ENCODE results near the gene RPL7L1. TPM values are rescaled to one million over a fixed set of nuclear protein-coding genes. Genes with fewer than 3 reads are reported as not detected.
"Not testable (repeated sequence)": the region's sequence is repeated elsewhere in the genome, so short reads cannot be mapped to it uniquely, and the experiment has no call there.

RPL7L1 gene
- total RNA-seq, 3 donors from 2014 or later = 47.4 to 61.4 (median 53.7) TPM

- DNase-seq (no peak), ATAC-seq (no peak)
- no peaks in the 10 kb centered on the region for H3K36me3 ChIP-seq (ENCODE audit: low read depth)
- peak overlapping the region; percentile 99 for H3K4me3 ChIP-seq
- H3K4me1 ChIP-seq (ENCODE audit: low read depth) = peaks cover 6% of the 10 kb centered on the region
- no peaks in the 10 kb centered on the region for H3K9me3 ChIP-seq
- intact Hi-C loops (cut with DNase I, micrococcal nuclease) = no loop called here
- TF ChIP-seq CTCF (IDR thresholded peaks at IDR 0.05) = no peak
These were observed 11.8 kb downstream of the RPL7L1 start for GRCh38 chr6:42891199-42891722.

- ATAC-seq; H3K4me1 ChIP-seq (ENCODE audit: low read depth); H3K36me3 ChIP-seq (ENCODE audit: low read depth); intact Hi-C loops (cut with DNase I, micrococcal nuclease); H3K9me3 ChIP-seq; DNase-seq; H3K4me3 ChIP-seq: not testable (repeated sequence)
These were observed 14.8 kb downstream of the RPL7L1 start for GRCh38 chr6:42894041-42894828.

GRCh38 chr6:42896178-42896719 lies 16.8 kb downstream of the RPL7L1 start:
- H3K9me3 ChIP-seq = no peaks in the 10 kb centered on the region
- peaks cover 4% of the 10 kb centered on the region for H3K4me1 ChIP-seq (ENCODE audit: low read depth)
- TF ChIP-seq CTCF (IDR thresholded peaks at IDR 0.05) = no peak
- no peak overlapping the region for H3K4me3 ChIP-seq
- intact Hi-C loops (cut with DNase I, micrococcal nuclease) = no loop called here
- DNase-seq (no peak), ATAC-seq (no peak)
- H3K36me3 ChIP-seq (ENCODE audit: low read depth) = no peaks in the 10 kb centered on the region

GRCh38 chr6:42898891-42899361 lies 19.5 kb downstream of the RPL7L1 start:
- peak; percentile 48 for TF ChIP-seq CTCF (IDR thresholded peaks at IDR 0.05)
- Histone ChIP-seq H3K36me3 (ENCODE audit: low read depth) (peaks cover 2% of the 10 kb centered on the region), H3K4me1 (ENCODE audit: low read depth) (no peaks in the 10 kb centered on the region), H3K9me3 (no peaks in the 10 kb centered on the region), H3K4me3 (no peak overlapping the region)
- intact Hi-C loops (cut with DNase I, micrococcal nuclease) = no loop called here
- DNase-seq = peak in 1 of 3 donors; percentile 90
- no peak for ATAC-seq

- intact Hi-C loops (cut with DNase I, micrococcal nuclease) = loop anchor here in 1 of 2 donors (10.0 kb wide), 1 partner anchor 245 kb away; no protein-coding TSS in a partner anchor
- Histone ChIP-seq H3K36me3 (ENCODE audit: low read depth) (peaks cover 2% of the 10 kb centered on the region), H3K9me3 (no peaks in the 10 kb centered on the region), H3K4me1 (ENCODE audit: low read depth) (no peaks in the 10 kb centered on the region), H3K4me3 (no peak overlapping the region)
- TF ChIP-seq CTCF (IDR thresholded peaks at IDR 0.05) = no peak
- ATAC-seq (no peak), DNase-seq (no peak)
These were observed 20.5 kb downstream of the RPL7L1 start for GRCh38 chr6:42899871-42900270.

GRCh38 chr6:42901538-42901957 lies 22.1 kb downstream of the RPL7L1 start:
- Histone ChIP-seq H3K4me3 (no peak overlapping the region), H3K4me1 (ENCODE audit: low read depth) (no peaks in the 10 kb centered on the region), H3K36me3 (ENCODE audit: low read depth) (peaks cover 2% of the 10 kb centered on the region), H3K9me3 (no peaks in the 10 kb centered on the region)
- peak; percentile 59 to 85 (median 66) for DNase-seq
- ATAC-seq = peak; percentile 99
- peak; percentile 65 for TF ChIP-seq CTCF (IDR thresholded peaks at IDR 0.05)
- intact Hi-C loops (cut with DNase I, micrococcal nuclease) = loop anchor here in 1 of 2 donors (10.0 kb wide), 1 partner anchor 243 kb away; no protein-coding TSS in a partner anchor

GRCh38 chr6:42902429-42903263 lies 23.2 kb downstream of the RPL7L1 start:
- H3K36me3 ChIP-seq (ENCODE audit: low read depth); H3K4me1 ChIP-seq (ENCODE audit: low read depth); DNase-seq; H3K9me3 ChIP-seq; H3K4me3 ChIP-seq; ATAC-seq: not testable (repeated sequence)
- intact Hi-C loops (cut with DNase I, micrococcal nuclease) = loop anchor here in 1 of 2 donors (10.0 kb wide), 1 partner anchor 242 kb away; no protein-coding TSS in a partner anchor

Data from mucosa of descending colon (tissue), 3 donors.